GM19438 (cell line): Measurements from ENCODE around the gene KDM4B.
"Not testable (repeated sequence)": the region's sequence is repeated elsewhere in the genome, so short reads cannot be mapped to it uniquely, and the experiment has no call there.

Experiments
- ATAC-seq: cut with Tn5 transposase; IDR thresholded peaks from one replicate; pipeline ENCODE4 v1.9.1; 2021; ENCODE audit warnings: low read depth; ENCODE audit not compliant: unreplicated experiment

Gene KDM4B

GRCh38 chr19:5006821-5007220, 37.9 kb downstream of the KDM4B start:
- no peak for ATAC-seq

GRCh38 chr19:5011476-5012238, 42.7 kb downstream of the KDM4B start:
- ATAC-seq = no peak

GRCh38 chr19:5012688-5013457, 44.0 kb downstream of the KDM4B start:
- ATAC-seq = no peak

GRCh38 chr19:5013761-5014160, 44.8 kb downstream of the KDM4B start:
- no peak for ATAC-seq

- ATAC-seq = no peak
Measured at GRCh38 chr19:5014941-5015340, 46.0 kb downstream of the KDM4B start.

- ATAC-seq = no peak
Measured at GRCh38 chr19:5016268-5016667, 47.4 kb downstream of the KDM4B start.

- ATAC-seq = no peak
Measured at GRCh38 chr19:5016781-5017180, 47.9 kb downstream of the KDM4B start.

GRCh38 chr19:5017235-5017634, 48.3 kb downstream of the KDM4B start:
- no peak for ATAC-seq

- ATAC-seq = no peak
Measured at GRCh38 chr19:5018224-5019015, 49.5 kb downstream of the KDM4B start.

GRCh38 chr19:5020368-5020767, 51.5 kb downstream of the KDM4B start:
- no peak for ATAC-seq

- no peak for ATAC-seq
Measured at GRCh38 chr19:5021046-5021445, 52.1 kb downstream of the KDM4B start.

GRCh38 chr19:5022066-5022860, 53.4 kb downstream of the KDM4B start:
- no peak for ATAC-seq

GRCh38 chr19:5023128-5023571, 54.2 kb downstream of the KDM4B start:
- no peak for ATAC-seq

GRCh38 chr19:5024282-5024681, 55.4 kb downstream of the KDM4B start:
- no peak for ATAC-seq

- ATAC-seq = no peak
Measured at GRCh38 chr19:5025027-5025426, 56.1 kb downstream of the KDM4B start.

- ATAC-seq = no peak
Measured at GRCh38 chr19:5026706-5027273, 57.9 kb downstream of the KDM4B start.

- no peak for ATAC-seq
Measured at GRCh38 chr19:5028229-5028886, 59.4 kb downstream of the KDM4B start.

- ATAC-seq = not testable (repeated sequence)
Measured at GRCh38 chr19:5029596-5029995, 60.7 kb downstream of the KDM4B start.

- no peak for ATAC-seq
Measured at GRCh38 chr19:5030136-5030820, 61.4 kb downstream of the KDM4B start.
